KG1 (cell line): ENCODE results near the gene TMEM181.
"Not testable (repeated sequence)": the region's sequence is repeated elsewhere in the genome, so short reads cannot be mapped to it uniquely, and the experiment has no call there.

Source experiments
- DNase-seq: peaks from one replicate; lab custom pipeline; 2025; lab: John Stamatoyannopoulos, UW

TMEM181 gene

DNA sequence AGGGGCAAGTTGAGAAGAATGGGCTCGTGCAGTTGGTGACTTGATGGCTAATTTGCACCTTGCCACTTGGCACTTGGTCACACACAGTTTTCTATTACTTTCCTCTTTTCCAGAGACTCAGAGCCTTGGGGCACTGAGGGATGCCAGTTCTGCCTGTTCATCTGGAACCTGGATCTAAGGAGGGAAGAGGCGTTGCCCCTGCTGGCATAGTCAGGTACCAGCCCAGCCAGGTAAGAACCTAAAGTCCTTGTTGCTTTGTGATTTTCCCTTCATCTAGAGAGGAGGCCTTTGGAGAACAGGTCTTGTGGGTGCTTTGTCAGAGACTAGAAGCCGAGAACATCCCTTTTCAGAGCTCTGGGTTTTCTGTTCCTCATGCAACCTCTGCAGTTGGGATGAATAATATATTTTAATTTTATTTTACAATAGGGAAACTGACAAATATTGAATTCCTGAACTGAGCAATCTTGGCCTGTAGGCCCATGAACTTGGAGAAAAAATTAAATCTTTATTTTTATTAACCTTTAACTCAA lies 101.3 kb downstream of the TMEM181 start:
- no peak for DNase-seq

DNA sequence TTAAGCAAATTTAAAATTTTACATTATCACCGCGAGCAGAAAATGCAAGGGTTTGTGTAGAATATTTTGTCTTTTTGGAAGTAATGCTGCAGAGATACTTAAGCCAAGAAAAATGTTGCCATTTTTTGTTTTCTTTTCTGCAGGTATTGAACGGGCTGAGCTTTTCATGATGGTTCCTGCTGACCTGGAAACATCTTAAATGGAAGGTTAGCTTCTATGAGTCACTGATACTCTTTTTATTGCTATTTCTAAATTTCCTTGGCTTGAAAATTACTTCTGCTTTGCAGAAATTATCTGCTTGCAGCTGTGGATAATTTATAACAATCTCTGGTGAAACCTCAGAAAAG lies 102.7 kb downstream of the TMEM181 start:
- DNase-seq, result no peak

DNA sequence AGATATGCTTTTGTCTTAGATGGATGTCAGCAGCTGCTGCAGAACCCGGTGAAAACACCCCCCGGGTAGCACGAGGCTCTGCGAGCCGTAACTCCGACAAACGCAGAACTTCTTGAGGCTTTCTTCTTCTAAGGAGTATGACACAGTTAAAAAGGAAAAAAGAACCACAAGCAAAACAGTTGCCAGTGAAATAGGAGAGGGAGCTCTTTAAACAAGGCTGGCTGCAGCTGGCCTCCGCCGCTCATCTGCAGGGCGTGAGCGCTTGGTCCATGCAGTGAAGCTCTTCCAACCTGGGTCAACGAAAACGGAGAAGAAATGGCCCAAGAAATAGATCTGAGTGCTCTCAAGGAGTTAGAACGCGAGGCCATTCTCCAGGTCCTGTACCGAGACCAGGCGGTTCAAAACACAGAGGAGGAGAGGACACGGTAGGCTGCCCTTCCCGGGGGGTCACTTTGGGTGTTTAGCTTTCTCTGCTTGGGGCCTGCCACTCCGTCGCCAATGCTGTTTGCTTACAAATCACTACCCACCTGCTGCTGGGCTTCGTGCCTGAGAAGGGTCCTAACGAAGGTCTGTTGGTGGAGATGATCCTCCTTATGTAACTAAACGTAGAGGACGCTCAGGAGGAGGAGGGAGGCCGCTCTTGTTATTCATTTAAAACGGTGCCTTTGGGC lies 103.2 kb downstream of the TMEM181 start:
- no peak for DNase-seq

DNA sequence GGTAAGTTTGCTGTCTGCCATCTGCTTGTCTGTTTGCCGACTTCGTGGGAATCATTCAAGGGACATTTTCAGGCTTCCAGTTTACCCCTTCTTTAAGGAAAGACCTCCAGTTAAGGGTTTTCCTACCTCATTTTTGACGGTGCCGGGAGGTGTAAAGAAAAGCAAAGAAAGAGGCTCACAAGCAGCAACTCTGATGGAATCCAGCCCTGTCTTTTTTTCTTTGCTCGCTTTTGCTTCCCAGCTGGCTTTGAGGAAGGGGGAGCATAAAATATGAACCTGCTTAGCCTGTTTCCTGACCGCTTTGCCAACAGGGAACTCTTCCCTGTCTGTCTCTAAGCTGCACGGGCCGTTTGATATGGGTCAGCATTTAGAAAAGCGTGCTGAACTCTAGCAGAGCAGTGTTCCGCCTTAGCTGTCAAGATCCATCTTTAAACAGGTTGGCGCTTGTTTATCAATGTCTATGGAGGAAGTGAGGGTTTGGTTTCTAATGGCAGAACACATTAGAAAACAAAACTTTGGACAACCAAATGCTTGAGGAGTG lies 103.8 kb downstream of the TMEM181 start:
- no peak for DNase-seq

DNA sequence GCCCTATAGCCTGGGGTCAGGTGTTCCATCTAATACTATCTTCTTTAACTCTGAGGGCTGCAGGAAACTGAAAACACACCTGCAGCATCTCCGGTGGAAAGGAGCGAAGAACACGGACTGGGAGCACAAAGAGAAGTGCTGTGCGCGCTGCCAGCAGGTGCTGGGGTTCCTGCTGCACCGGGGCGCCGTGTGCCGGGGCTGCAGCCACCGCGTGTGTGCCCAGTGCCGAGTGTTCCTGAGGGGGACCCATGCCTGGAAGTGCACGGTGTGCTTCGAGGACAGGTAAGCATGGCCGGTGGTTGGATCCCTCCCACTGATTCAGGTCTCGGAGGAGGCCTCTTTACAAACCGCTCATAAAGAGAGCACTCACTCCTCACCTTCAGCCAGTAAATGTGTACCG lies 105.4 kb downstream of the TMEM181 start:
- no peak for DNase-seq

DNA sequence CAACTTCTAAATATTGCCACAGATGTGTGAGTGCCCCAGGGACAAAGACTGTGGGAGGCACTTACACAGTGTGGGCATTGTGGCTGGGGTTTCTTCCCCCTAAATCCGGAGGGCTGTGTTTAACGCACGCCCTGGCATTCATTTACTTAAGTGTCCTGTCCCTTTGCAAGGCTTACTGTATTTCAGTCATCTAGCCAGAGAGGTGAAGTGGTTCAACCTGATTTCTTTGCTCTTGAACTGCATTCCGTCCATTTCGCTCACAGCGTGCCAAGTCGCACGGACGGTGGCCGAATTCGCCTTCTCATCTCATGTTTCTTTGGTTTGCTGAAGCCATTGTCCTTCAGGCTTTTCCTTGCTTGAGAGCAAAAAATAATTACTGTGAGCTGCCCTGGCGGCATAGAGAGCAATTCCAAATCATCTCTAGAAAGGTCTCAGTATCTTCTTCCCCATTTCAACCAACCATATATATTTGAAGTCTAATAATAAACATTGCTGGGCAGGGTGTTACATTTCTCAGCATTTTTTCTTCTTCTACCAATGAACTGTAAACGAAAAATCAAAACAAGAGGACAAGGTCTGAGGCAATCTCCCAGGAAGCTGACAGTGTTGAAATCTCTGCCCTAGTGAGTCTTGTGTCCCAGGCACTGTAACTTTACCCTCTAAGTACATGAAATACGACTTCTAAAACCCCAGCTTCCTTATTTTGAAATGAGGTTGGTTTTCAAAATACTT lies 106.9 kb downstream of the TMEM181 start:
- peak; percentile 46 for DNase-seq

DNA sequence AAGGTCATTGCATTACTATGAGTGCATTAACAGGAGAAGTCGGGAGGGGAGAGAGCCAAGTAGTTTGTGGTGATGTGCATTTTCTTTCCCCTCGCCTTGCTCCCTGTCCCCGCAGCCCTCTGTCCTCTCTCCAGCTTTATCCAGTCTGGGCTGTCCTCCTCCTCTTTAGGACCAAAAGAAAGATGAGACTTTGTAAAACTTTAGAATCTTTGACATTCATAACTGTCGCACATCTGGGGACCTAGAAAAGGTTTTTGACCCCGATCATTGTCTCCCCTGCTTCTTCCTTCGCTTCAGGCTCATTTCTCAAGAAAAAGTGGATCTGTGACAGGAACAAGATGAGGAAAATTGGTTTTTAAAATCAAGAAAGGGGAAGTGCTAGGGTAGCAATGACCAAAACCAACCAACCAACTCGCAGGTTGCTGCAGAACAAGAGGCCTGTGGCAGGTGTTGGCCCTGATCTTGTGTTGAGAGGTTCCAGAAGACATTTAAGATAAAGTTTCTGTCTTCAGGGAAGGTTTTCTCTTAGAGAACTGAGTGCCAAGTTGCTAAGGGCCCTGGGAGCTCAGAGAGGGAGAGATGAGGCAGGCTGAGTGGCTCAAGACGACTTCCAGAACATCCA lies 107.6 kb downstream of the TMEM181 start:
- DNase-seq, result no peak

DNA sequence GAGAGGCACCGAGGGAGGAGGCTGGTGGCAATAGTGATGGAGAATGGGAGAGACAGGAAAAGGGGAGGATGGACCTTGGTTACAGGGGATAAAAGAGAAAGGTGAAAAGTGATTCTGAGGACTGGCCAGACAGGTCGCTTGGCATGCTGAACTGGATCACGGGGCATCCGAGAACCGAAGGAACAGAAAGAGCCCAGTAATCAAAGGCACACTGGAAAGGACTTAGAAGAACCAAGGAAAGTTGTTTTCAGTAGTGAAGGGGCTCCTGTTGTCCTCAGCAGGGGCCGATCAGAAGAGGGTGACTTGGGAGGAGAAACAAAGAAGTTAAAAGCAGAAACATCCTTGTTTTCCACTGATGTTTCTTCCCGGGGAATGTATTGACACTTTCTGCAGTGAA lies 108.8 kb downstream of the TMEM181 start:
- no peak for DNase-seq

DNA sequence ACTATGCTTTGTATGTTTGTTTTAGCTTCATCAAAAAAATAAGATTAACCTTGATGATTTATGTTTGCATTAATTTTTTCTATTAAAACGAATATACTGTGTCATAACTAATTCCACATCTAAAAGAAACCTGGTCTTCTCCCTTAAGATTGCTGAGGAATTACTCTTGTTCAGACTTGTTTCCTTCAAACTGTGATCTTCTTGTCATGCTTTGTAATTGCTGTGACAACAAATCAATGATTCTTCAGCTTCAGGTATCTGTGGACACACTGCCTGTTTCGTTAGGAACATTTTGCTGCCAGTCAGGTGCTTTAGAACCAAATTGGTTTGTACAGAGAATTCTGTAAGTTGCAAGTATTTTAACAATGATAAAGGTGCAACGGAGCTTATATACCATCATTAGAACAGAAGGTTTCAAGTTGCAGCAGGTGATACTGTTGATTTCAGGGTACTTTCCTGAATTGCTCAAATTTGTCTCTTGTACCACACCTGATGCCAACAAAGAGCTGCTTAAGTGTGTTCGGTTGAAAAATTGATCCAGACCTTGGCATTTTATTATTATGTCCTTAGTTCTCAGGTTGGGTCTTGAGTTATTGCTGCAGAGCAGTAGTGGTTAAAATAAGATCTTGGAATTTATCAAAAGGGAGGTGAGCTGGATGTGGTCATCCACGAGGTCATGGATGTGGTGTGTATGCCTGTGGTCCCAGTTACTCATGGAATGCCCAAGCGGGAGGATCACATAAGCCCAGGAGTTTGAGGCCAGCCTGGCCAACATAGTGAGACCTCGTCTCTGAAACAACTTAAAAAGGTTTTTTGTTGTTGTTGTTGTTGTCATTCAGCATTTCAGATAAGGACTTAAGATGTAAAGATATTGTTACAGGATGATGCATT lies 109.5 kb downstream of the TMEM181 start:
- no peak for DNase-seq

DNA sequence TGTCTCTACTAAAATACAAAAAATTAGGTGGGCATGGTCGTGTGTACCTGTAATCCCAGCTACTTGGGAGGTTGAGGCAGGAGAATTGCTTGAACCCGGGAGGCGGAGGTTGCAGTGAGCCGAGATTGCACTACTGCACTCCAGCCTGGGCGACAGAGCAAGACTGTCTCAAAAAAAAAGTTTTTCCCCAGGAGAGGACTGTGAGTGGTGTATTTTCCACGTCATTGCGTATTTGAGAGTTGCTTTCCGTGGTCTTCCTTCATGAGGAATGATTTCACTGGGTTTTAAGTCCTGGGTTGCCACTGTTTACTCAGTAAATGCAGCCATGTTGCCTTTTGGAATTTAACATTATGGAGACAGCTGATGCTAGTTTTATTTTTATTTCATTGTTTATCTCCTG lies 112.2 kb downstream of the TMEM181 start:
- not testable (repeated sequence) for DNase-seq

DNA sequence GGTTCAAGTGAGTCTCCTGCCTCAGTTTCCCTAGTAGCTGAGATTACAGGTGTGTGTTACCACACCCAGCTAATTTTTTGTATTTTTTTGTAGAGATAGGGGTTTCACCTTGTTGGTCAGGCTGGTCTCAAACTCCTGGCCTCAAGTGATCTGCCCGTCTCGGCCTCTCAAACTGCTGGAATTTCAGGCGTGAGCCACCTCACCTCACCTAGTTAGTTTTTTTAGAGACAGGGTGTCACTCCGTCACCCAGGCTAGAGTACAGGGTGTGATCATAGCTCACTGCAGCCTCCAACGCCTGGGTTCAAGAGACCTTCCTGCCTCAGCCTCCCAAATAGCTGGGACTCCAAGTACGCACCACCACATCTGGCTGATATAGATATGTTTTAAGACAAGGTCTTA lies 112.8 kb downstream of the TMEM181 start:
- no peak for DNase-seq

DNA sequence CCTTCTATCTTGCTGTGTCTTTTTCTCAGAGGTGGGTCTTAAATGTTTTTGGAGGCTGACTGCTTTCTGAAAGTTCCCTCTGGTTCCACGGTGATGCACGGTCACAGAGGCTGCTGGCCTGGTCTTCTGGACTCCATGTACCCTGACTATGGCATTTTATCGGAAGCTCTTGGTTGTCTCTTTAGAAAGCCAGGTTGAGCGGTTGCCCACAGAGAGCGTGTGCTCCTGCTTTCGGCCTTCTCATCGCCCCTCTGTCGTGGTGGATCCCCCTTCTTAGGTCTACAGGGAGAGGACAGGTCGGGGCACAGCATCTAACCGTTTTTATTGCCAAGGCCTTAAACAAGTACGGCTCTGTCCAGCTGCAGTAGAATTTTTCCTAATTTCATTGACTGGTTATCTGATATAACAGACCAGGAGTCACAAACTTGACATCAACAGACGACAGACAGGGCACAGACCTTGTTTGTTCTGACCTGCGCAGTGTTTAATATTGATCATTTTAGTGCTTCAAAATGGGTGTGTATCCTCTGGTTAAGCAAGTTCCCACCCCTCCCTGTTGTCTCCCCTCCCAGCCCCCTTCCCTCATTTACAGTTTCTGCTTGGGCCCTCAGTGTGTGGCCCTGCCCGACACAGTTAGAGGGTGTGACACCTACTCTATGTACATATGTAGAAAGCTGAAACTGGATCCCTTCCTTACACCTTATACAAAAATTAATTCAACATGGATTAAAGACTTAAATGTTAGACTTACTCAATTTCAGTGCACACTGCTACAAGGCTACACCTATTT lies 114.6 kb downstream of the TMEM181 start:
- no peak for DNase-seq

DNA sequence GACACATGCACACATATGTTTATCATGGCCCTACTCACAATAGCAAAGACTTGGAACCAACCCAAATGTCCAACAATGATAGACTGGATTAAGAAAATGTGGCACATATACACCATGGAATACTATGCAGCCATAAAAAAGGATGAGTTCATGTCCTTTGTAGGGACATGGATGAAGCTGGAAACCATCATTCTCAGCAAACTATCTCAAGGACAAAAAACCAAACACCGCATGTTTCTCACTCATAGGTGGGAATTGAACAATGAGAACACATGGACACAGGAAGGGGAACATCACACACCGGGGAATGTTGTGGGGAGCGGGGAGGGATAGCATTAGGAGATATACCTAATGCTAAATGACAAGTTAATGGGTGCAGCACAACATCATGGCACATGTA lies 117.2 kb downstream of the TMEM181 start:
- not testable (repeated sequence) for DNase-seq

DNA sequence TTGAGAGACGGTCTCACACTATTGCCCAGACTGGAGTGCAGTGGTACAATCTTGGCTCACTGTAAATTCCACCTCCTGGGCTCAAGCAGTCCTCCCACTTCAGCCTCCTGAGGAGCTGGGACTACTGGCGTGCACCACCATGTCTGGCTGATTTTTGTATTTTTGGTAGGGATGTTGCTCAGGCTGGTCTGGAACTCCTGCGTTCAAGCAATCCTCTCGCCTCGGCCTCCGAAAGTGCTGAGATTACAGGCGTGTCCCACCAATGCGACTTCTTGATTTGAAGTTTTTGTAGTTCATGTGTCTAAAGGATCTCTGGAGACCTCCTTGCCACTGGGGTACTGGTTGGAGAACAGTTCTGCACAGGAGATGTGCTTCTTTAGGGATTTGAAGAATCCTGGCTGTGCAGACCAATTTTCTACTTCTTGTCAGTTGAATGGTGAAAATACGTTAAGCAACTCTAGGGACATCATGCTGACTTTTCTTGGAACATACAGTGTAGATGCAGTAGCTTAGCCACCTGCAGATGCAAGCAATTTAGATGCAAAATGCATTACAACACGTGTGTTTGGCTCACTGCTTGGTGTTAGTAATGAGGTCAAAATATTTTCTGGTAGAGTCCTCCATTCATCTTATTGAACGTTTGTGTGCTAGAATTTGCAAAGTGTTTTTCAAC lies 118.2 kb downstream of the TMEM181 start:
- DNase-seq, result no peak

DNA sequence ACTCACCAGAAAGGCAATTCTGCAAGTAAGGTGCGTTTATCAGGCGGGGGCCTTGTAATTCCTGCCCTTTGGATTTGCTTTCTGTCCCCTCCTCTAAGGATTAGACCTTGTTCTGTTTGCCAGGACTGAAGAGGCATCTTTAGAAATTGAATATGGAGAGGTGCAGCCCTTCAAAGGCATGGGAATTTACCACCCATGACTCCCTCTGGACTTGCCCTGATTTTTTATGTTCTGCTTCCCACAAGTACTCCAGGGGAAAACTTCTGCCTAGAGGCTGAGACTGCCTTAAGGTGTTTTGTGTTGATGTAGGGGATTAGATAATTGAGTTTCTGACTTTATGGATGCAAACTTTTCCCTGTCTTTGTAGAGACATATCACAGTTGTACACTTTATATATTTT lies 120.1 kb downstream of the TMEM181 start:
- DNase-seq, result no peak

DNA sequence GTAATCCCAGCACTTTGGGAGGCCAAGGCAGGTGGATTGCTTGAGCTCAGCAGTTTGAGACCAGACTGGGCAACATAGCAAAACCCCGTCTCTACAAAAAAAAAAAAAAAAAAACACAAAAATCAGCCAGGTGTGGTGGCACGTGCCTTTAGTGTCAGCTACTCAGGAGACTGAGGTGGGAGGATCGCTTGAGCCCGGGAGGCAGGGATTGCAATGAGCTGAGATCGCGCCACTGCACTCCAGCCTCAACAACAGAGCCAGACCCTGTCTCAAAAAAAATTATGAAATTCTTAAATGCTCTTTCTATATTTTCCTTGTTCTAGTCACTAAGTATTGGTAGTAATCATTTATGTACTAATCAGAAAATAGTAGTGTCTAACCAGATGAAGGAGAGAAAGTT lies 120.6 kb downstream of the TMEM181 start:
- no peak for DNase-seq

DNA sequence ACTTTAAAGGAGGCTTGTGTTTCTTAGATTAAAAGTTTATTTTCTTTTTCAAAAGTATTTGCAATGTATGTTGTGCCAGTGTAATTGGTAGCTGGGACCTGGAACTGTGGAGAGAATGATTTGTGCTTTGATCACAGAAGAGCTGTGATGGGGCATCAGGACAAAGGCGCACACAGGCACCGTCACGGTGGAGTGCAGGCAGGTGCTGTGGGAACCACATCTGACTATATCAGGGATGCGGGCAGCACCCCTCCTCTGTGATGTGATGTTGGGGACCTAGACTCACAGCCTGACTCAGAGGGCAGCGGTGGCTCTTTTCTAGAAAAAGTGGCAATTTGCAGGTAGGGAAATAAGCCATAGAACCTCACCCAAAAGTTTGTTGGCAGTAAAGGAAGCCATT lies 124.4 kb downstream of the TMEM181 start:
- DNase-seq, result no peak

DNA sequence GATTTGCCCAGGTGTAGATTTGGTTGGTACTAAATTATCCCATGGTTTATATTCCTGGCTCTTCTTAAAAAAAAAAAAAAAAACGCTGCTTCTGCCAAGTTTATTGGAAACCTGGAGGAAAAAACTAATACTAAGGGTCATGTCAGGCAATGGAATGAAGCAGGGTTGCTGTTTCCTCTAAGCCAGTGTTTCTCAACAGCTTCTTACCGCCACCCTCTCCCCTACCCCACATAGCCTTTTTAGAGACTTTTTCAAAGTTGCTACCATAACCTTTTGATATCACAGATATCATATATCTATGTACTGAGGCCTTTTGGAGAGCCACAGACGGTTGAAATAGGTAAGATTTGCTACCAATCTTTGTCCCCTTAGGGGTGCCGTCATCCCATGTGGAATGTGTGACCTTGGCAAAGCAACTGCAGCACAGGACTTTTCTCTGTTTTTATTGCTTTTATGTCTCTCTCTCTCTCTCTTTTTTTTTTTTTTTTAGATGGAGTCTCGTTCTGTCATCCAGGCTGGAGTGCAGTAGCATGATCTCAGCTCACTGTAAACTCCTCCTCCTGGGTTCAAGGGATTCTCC lies 124.9 kb downstream of the TMEM181 start:
- DNase-seq, result no peak
